Neural progenitor cell (in vitro differentiated cells): ENCODE results near the gene BCS1L. TPM values are rescaled to one million over a fixed set of nuclear protein-coding genes. Genes with fewer than 3 reads are reported as not detected.
"Not testable (repeated sequence)": the region's sequence is repeated elsewhere in the genome, so short reads cannot be mapped to it uniquely, and the experiment has no call there.

Experiments used
- DNase-seq: peaks from one replicate; pipeline ENCODE4 v3.0.0-alpha.2; 2016; ENCODE audit warnings: low spot score
- H2AFZ ChIP-seq: fragments of 200-600 bp; sonication (generic); replicated peaks from 2 replicates; pipeline ENCODE4 v1.6.1; 2016; ENCODE audit warnings: antibody characterized with exemption
- H3F3A ChIP-seq: fragments of 200-600 bp; sonication (generic); 2 replicates; pipeline ENCODE4 v1.6.1; 2016; ENCODE audit warnings: antibody characterized with exemption, low read depth
- H3K27ac ChIP-seq: fragments of 200-600 bp; sonication (generic); 2 replicates; pipeline ENCODE4 v1.5.1; 2016; ENCODE audit warnings: mild to moderate bottlenecking
- H3K27me3 ChIP-seq: fragments of 200-600 bp; sonication (generic); 2 replicates; pipeline ENCODE4 v1.6.1; 2016; ENCODE audit warnings: mild to moderate bottlenecking, moderate library complexity
- H3K36me3 ChIP-seq: fragments of 200-600 bp; sonication (generic); 2 replicates; pipeline ENCODE4 v1.5.1; 2016
- H3K4me1 ChIP-seq: fragments of 200-600 bp; sonication (generic); 2 replicates; pipeline ENCODE4 v1.6.1; 2016; ENCODE audit warnings: mixed run types
- H3K4me2 ChIP-seq: fragments of 200-600 bp; sonication (generic); 2 replicates; pipeline ENCODE4 v1.6.1; 2016
- H3K4me3 ChIP-seq: fragments of 200-600 bp; sonication (generic); 2 replicates; pipeline ENCODE4 v1.5.1; 2016
- H3K79me2 ChIP-seq: fragments of 200-600 bp; sonication (generic); 2 replicates; pipeline ENCODE4 v1.6.1; 2016; ENCODE audit warnings: low read depth
- H3K9ac ChIP-seq: fragments of 200-600 bp; sonication (generic); 2 replicates; pipeline ENCODE4 v1.6.1; 2016
- H3K9me3 ChIP-seq: fragments of 200-600 bp; sonication (generic); 2 replicates; pipeline ENCODE4 v1.5.1; 2016; ENCODE audit warnings: low read depth
- H4K20me1 ChIP-seq: fragments of 200-600 bp; sonication (generic); 2 replicates; pipeline ENCODE4 v1.6.1; 2016; ENCODE audit warnings: low read depth
- H3K27ac Mint-ChIP-seq: 3 replicates; pipeline ENCODE4 v1.8.0; 2021; ENCODE audit warnings: mixed read lengths
- H3K27me3 Mint-ChIP-seq: 2 replicates; pipeline ENCODE4 v1.8.0; 2022; ENCODE audit warnings: low read depth, mild to moderate bottlenecking, inconsistent platforms, moderate library complexity, mixed read lengths; ENCODE audit not compliant: insufficient read depth
- H3K36me3 Mint-ChIP-seq: 3 replicates; pipeline ENCODE4 v1.8.0; 2021; ENCODE audit warnings: mixed read lengths
- H3K4me1 Mint-ChIP-seq: 3 replicates; pipeline ENCODE4 v1.8.0; 2021; ENCODE audit warnings: mixed read lengths
- H3K4me3 Mint-ChIP-seq: 3 replicates; pipeline ENCODE4 v1.8.0; 2021; ENCODE audit warnings: mild to moderate bottlenecking, moderate library complexity, mixed read lengths
- H3K9me3 Mint-ChIP-seq: 3 replicates; pipeline ENCODE4 v1.8.0; 2020; ENCODE audit warnings: mixed read lengths
- CTCF ChIP-seq: fragments of 200-600 bp; sonication (generic); IDR thresholded peaks from 2 replicates; pipeline ENCODE4 v1.5.1; 2017; ENCODE audit warnings: antibody characterized with exemption, mild to moderate bottlenecking
- EZH2 ChIP-seq: fragments of 200-600 bp; sonication (generic); IDR thresholded peaks from 2 replicates; pipeline ENCODE4 v1.6.1; 2017; ENCODE audit warnings: antibody characterized with exemption, mild to moderate bottlenecking, moderate library complexity
- EZH2phosphoT487 ChIP-seq: fragments of 200-600 bp; sonication (generic); IDR thresholded peaks from 2 replicates; pipeline ENCODE4 v1.6.1; 2017; ENCODE audit warnings: antibody characterized with exemption
- total RNA-seq: library from RNA; depleted of rRNA; stranded (reverse); fragments of >200 nt; gene quantifications from 2 replicates; pipeline ENCODE4 v1.2.3, GENCODE V29; 2015; ENCODE audit warnings: low replicate concordance

BCS1L gene
- total RNA-seq, 1 donor from 2014 or later = 38.3 TPM

GRCh38 chr2:218680061-218680460 is 20.6 kb downstream of the BCS1L start:
- no peaks in the 10 kb centered on the region for H3K4me1 Mint-ChIP-seq
- DNase-seq = no peak
- no peak overlapping the region for H3K4me3 Mint-ChIP-seq
- H3K27me3 Mint-ChIP-seq = peaks cover 3% of the 10 kb centered on the region
- Histone ChIP-seq H3K36me3 (no peaks in the 10 kb centered on the region), H3K27ac (no peak overlapping the region), H3K9me3 (no peaks in the 10 kb centered on the region), H3K79me2 (no peaks in the 10 kb centered on the region), H2AFZ (no peak overlapping the region), H3K4me3 (no peak overlapping the region), H3K4me1 (no peaks in the 10 kb centered on the region), H3K27me3 (no peaks in the 10 kb centered on the region), H3K4me2 (no peak overlapping the region), H3F3A (peaks cover 4% of the 10 kb centered on the region), H4K20me1 (no peaks in the 10 kb centered on the region), H3K9ac (no peak overlapping the region)
- TF ChIP-seq EZH2phosphoT487 = no peak
- TF ChIP-seq CTCF = no peak
- TF ChIP-seq EZH2 = no peak
- no peaks in the 10 kb centered on the region for H3K9me3 Mint-ChIP-seq
- H3K27ac Mint-ChIP-seq = no peak overlapping the region
- H3K36me3 Mint-ChIP-seq = peaks cover 20% of the 10 kb centered on the region

GRCh38 chr2:218687400-218688060 is 28.0 kb downstream of the BCS1L start:
- H3K27me3 ChIP-seq, H3K4me1 ChIP-seq, H4K20me1 ChIP-seq, H3K9me3 Mint-ChIP-seq, H3K4me2 ChIP-seq, H3K4me3 ChIP-seq, H3K27ac ChIP-seq, H3K36me3 ChIP-seq, H2AFZ ChIP-seq, H3K4me3 Mint-ChIP-seq, H3K79me2 ChIP-seq, H3K27me3 Mint-ChIP-seq, H3K27ac Mint-ChIP-seq, H3K9me3 ChIP-seq, H3K4me1 Mint-ChIP-seq, H3K9ac ChIP-seq: not testable (repeated sequence)
- peaks cover 11% of the 10 kb centered on the region for H3F3A ChIP-seq
- DNase-seq = peak; percentile 84
- H3K36me3 Mint-ChIP-seq = peaks cover 18% of the 10 kb centered on the region
- peak; percentile 30 for TF ChIP-seq EZH2
- peak; percentile 81 for TF ChIP-seq CTCF

- no peak for DNase-seq
- Histone ChIP-seq H3K9me3 (no peaks in the 10 kb centered on the region), H3K4me2 (no peak overlapping the region), H3K4me1 (peaks cover 17% of the 10 kb centered on the region), H4K20me1 (peaks cover 9% of the 10 kb centered on the region), H3K79me2 (no peaks in the 10 kb centered on the region), H2AFZ (no peak overlapping the region), H3K36me3 (no peaks in the 10 kb centered on the region), H3K4me3 (no peak overlapping the region), H3K27me3 (no peaks in the 10 kb centered on the region), H3K9ac (no peak overlapping the region), H3F3A (peaks cover 23% of the 10 kb centered on the region), H3K27ac (no peak overlapping the region)
- Mint-ChIP-seq H3K4me3 (no peak overlapping the region), H3K27ac (no peak overlapping the region), H3K36me3 (peaks cover 23% of the 10 kb centered on the region), H3K27me3 (peaks cover 2% of the 10 kb centered on the region), H3K9me3 (no peaks in the 10 kb centered on the region), H3K4me1 (peaks cover 21% of the 10 kb centered on the region)
- TF ChIP-seq EZH2phosphoT487 = no peak
- TF ChIP-seq CTCF = no peak
- no peak for TF ChIP-seq EZH2
Measured at GRCh38 chr2:218691234-218691633, 31.8 kb downstream of the BCS1L start.
